Activated T-cell treated with anti-CD3 and anti-CD28 coated beads, Interleukin-2, amount 50 U/mL, for 4 hours (primary cell): ENCODE measurements around the gene CCDC112. TPM values are rescaled to one million over a fixed set of nuclear protein-coding genes. Genes with fewer than 3 reads are reported as not detected.

Experiments
- ATAC-seq, 2 donors: fragments of 200-7000 bp; cut with Tn5 transposase; one replicate each; pipeline ENCODE4 v1.10.0; 2021
- DNase-seq: peaks from one replicate; pipeline ENCODE4 v3.0.0-alpha.2; 2020
- H3K27me3 Mint-ChIP-seq: one replicate; pipeline ENCODE4 v1.8.0; 2021; ENCODE audit warnings: low read depth, mixed read lengths
- H3K36me3 Mint-ChIP-seq: one replicate; pipeline ENCODE4 v1.8.0; 2022; ENCODE audit warnings: mixed read lengths; ENCODE audit not compliant: insufficient read depth
- H3K4me1 Mint-ChIP-seq: one replicate; pipeline ENCODE4 v1.8.0; 2021; ENCODE audit warnings: low read depth, mixed read lengths
- H3K4me3 Mint-ChIP-seq: one replicate; pipeline ENCODE4 v1.8.0; 2021; ENCODE audit warnings: mild to moderate bottlenecking, moderate library complexity, mixed read lengths
- H3K9me3 Mint-ChIP-seq: one replicate; pipeline ENCODE4 v1.8.0; 2021; ENCODE audit warnings: mixed read lengths
- total RNA-seq, 3 donors: library from RNA; stranded (reverse); gene quantifications; one replicate each; pipeline ENCODE4 v1.2.1, GENCODE V29; 2021

CCDC112 gene
- total RNA-seq, 3 donors from 2014 or later: 0.84 to 1.3 (median 1.0) TPM

DNA sequence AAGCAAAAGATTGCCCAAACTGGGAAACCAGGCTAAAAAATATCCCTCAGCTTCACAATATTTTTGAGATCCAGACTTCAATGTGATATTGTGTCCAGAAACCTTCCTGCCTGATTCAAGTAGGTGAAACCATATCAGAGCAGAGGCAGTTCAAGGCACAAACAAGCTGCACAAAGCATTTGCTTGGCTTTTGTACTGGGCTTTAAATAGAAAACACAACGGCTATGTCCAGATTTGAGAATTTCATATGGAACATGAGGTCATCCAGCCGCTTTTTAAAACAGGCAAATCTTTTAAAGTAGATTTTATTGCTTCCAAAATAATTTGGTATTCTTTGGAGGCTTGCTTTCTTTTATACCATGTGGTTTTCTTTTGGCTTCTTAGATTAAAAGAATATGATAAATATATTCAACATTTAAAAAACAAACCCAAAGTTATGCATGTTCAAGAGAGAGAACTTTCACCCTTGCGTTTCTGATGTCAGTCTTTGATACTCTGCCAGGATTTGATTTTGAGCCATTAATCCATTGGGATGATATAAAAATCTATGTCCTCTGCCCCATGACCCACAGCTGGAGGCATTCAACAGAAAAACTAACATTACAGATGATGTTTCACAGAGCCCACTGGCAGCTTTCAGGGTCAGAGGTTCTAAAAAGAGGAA lies 29.0 kb upstream of the CCDC112 start:
- DNase-seq (no peak), ATAC-seq (no peak)
- Mint-ChIP-seq H3K36me3 (no peaks in the 10 kb centered on the region), H3K27me3 (peaks cover 22% of the 10 kb centered on the region), H3K4me3 (no peak overlapping the region), H3K9me3 (no peaks in the 10 kb centered on the region), H3K4me1 (no peaks in the 10 kb centered on the region)

DNA sequence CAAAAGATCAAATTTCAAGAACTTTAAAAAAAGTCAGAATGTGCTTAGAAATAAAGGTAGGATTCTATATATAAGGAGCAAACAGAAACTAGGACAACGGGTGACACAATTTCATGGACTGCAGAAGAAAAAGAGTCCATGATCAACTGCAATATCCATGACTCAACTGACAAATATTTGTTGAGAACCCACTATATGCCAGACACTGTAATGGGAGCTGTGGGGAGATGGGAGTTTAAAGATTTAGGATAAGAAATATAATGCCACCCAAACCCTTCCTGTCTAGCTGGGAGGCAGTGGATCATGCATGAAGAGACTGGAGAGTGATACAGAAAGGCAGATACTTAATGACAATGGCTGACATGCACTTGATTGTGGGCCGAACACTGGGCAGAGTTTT lies 27.6 kb upstream of the CCDC112 start:
- Mint-ChIP-seq H3K36me3 (no peaks in the 10 kb centered on the region), H3K4me1 (no peaks in the 10 kb centered on the region), H3K27me3 (peaks cover 27% of the 10 kb centered on the region), H3K9me3 (no peaks in the 10 kb centered on the region), H3K4me3 (no peak overlapping the region)
- ATAC-seq (no peak), DNase-seq (no peak)

DNA sequence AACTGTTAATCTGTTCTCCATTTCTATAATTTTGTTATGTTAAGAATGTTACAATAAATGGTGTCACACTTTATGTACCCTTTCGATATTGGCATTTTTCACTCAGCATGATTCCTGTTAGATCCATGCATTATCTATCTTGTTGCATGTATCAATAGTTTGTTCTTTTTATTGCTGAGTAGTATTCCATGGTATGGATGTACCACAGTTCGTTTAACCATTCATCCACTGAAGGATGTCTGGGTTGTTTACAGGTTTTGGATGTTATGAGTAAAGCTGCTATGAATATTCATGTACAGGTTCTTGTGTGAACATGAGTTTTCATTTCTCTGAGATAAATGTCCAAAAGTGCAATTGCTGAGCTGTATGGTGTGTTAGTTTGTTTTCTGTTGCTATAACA lies 26.3 kb upstream of the CCDC112 start:
- H3K27me3 Mint-ChIP-seq: peaks cover 26% of the 10 kb centered on the region
- no peaks in the 10 kb centered on the region for H3K9me3 Mint-ChIP-seq
- H3K4me1 Mint-ChIP-seq: no peaks in the 10 kb centered on the region
- ATAC-seq (no peak), DNase-seq (no peak)
- H3K36me3 Mint-ChIP-seq: no peaks in the 10 kb centered on the region
- no peak overlapping the region for H3K4me3 Mint-ChIP-seq

DNA sequence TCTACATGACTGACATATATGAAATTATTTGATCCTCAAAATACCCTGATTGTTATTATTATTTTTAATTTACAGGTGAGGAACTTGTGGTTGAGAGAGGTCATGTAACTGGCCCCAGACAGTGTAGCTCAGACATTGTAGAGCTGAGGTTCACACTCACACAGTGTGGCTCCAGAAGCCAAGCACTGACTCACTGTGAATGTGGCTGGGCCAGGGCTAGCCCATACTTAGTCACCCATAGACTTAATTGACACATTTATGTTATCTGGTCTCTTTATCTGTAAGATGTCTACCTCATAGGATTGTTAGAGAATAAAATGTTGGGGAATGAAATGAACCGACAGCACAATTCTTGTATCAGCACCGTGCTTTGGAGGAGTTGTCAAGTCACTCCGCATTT lies 24.9 kb upstream of the CCDC112 start:
- DNase-seq (no peak), ATAC-seq (peak in 1 of 2 donors; percentile 41)
- H3K36me3 Mint-ChIP-seq: no peaks in the 10 kb centered on the region
- no peaks in the 10 kb centered on the region for H3K4me1 Mint-ChIP-seq
- peaks cover 17% of the 10 kb centered on the region for H3K27me3 Mint-ChIP-seq
- no peaks in the 10 kb centered on the region for H3K9me3 Mint-ChIP-seq
- H3K4me3 Mint-ChIP-seq: no peak overlapping the region

DNA sequence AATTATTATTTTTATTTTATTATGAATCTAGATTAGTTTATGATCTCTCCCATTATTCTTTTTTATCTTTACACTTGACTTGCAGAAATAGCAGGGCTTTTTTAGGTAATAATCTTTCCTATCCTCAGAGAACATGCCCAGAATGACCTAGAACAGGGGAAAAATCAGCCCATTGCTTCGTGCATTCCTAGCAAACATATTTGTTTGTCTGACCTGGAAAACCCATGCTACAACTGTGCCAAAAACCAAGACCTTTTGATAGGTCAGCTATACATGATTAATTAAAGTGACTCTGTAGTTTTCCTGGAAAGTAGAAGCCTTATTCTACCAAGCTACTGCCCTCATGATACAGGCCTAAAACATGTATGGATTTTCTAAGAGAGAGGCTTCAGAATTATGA lies 24.1 kb upstream of the CCDC112 start:
- Mint-ChIP-seq H3K9me3 (no peaks in the 10 kb centered on the region), H3K4me1 (no peaks in the 10 kb centered on the region), H3K27me3 (peaks cover 15% of the 10 kb centered on the region), H3K4me3 (no peak overlapping the region), H3K36me3 (no peaks in the 10 kb centered on the region)
- ATAC-seq (no peak), DNase-seq (no peak)

GRCh38 chr5:115320006-115320405 lies 23.6 kb upstream of the CCDC112 start:
- no peaks in the 10 kb centered on the region for H3K4me1 Mint-ChIP-seq
- ATAC-seq (no peak), DNase-seq (no peak)
- no peak overlapping the region for H3K4me3 Mint-ChIP-seq
- H3K36me3 Mint-ChIP-seq: no peaks in the 10 kb centered on the region
- H3K27me3 Mint-ChIP-seq: peaks cover 15% of the 10 kb centered on the region
- H3K9me3 Mint-ChIP-seq: no peaks in the 10 kb centered on the region

DNA sequence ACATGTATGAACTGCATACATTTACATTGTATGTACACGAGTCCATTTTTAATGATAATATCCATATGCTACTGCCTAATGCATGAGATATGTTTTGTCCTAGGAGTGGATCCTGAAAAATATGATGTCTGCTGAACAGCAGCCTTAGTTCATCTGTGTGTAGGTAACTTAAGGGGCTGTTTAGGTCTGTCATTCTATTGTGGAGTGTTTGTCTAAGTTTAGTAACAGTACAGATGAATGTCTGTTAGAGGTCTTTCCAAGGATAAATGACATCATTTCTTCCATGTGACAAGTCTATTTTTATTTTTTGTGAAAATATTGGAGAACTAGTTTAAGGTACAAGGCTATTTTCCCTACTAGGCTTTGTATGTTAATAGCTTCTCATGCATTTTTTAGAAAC lies 22.6 kb upstream of the CCDC112 start:
- Mint-ChIP-seq H3K4me3 (no peak overlapping the region), H3K36me3 (no peaks in the 10 kb centered on the region), H3K9me3 (no peaks in the 10 kb centered on the region), H3K4me1 (no peaks in the 10 kb centered on the region), H3K27me3 (peaks cover 13% of the 10 kb centered on the region)
- ATAC-seq (no peak), DNase-seq (no peak)

GRCh38 chr5:115317736-115318135 lies 21.3 kb upstream of the CCDC112 start:
- Mint-ChIP-seq H3K9me3 (no peaks in the 10 kb centered on the region), H3K36me3 (no peaks in the 10 kb centered on the region), H3K27me3 (peaks cover 7% of the 10 kb centered on the region), H3K4me1 (no peaks in the 10 kb centered on the region), H3K4me3 (no peak overlapping the region)
- no peak for DNase-seq
- no peak for ATAC-seq

- Mint-ChIP-seq H3K4me3 (no peak overlapping the region), H3K27me3 (peaks cover 7% of the 10 kb centered on the region), H3K9me3 (no peaks in the 10 kb centered on the region), H3K36me3 (no peaks in the 10 kb centered on the region), H3K4me1 (no peaks in the 10 kb centered on the region)
- DNase-seq: no peak
- ATAC-seq: no peak
Observed at GRCh38 chr5:115317320-115317719, 20.9 kb upstream of the CCDC112 start.

DNA sequence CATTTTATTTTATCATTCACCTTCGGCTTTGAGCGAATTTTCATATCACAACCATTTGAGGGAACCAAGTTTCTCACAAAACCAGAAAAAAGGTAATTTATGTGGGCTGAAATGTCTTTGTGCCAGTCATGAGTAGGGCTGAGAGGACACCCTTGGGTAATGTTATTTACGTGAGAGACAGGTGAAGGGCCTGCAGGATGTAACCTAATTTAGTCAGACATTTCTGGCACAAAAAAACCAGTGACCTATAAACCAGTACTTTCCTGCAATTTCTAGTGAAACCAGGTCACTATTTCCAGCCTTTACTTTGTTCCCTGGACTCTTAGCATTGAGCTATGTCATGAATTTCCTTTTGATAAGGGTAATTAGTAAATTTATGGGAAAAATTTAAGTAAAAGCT lies 17.2 kb upstream of the CCDC112 start:
- Mint-ChIP-seq H3K4me3 (no peak overlapping the region), H3K27me3 (peaks cover 3% of the 10 kb centered on the region), H3K9me3 (no peaks in the 10 kb centered on the region), H3K4me1 (no peaks in the 10 kb centered on the region), H3K36me3 (no peaks in the 10 kb centered on the region)
- DNase-seq (no peak), ATAC-seq (no peak)

GRCh38 chr5:115313052-115313451 lies 16.6 kb upstream of the CCDC112 start:
- Mint-ChIP-seq H3K9me3 (no peaks in the 10 kb centered on the region), H3K27me3 (peaks cover 6% of the 10 kb centered on the region), H3K4me3 (no peak overlapping the region), H3K36me3 (no peaks in the 10 kb centered on the region), H3K4me1 (no peaks in the 10 kb centered on the region)
- ATAC-seq (no peak), DNase-seq (no peak)

GRCh38 chr5:115309751-115310370 lies 13.4 kb upstream of the CCDC112 start:
- Mint-ChIP-seq H3K36me3 (no peaks in the 10 kb centered on the region), H3K4me1 (no peaks in the 10 kb centered on the region), H3K4me3 (no peak overlapping the region), H3K9me3 (no peaks in the 10 kb centered on the region), H3K27me3 (peaks cover 19% of the 10 kb centered on the region)
- no peak for DNase-seq
- no peak for ATAC-seq

DNA sequence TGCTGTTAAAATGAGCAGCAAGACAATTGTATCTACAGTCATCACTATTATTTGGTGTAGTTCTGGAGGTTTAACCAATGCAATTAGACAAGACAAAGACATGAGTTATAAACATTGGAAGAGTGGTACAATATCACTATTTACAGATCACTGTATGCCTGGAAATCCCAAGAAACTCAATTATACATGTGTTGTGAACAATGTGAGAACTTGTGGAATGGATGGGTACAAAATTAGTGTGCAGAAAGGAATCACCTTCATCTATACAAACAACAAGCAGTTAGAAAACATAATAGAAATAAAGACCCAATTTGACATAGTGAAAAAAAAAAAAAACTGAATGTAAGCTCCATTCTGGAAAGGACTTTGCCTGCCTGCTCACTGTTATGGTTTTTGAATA lies 12.4 kb upstream of the CCDC112 start:
- no peaks in the 10 kb centered on the region for H3K9me3 Mint-ChIP-seq
- ATAC-seq: no peak
- no peaks in the 10 kb centered on the region for H3K36me3 Mint-ChIP-seq
- peaks cover 19% of the 10 kb centered on the region for H3K27me3 Mint-ChIP-seq
- no peaks in the 10 kb centered on the region for H3K4me1 Mint-ChIP-seq
- no peak overlapping the region for H3K4me3 Mint-ChIP-seq
- no peak for DNase-seq

- Mint-ChIP-seq H3K9me3 (no peaks in the 10 kb centered on the region), H3K36me3 (no peaks in the 10 kb centered on the region), H3K4me1 (no peaks in the 10 kb centered on the region), H3K4me3 (no peak overlapping the region), H3K27me3 (peaks cover 23% of the 10 kb centered on the region)
- ATAC-seq (no peak), DNase-seq (no peak)
Observed at GRCh38 chr5:115306011-115306536, 9.6 kb upstream of the CCDC112 start.

- peaks cover 23% of the 10 kb centered on the region for H3K27me3 Mint-ChIP-seq
- DNase-seq: no peak
- H3K9me3 Mint-ChIP-seq: no peaks in the 10 kb centered on the region
- no peak for ATAC-seq
- H3K36me3 Mint-ChIP-seq: no peaks in the 10 kb centered on the region
- no peak overlapping the region for H3K4me3 Mint-ChIP-seq
- no peaks in the 10 kb centered on the region for H3K4me1 Mint-ChIP-seq
Observed at GRCh38 chr5:115304496-115304895, 8.0 kb upstream of the CCDC112 start.
